Cardiac fibroblast (primary cell): ENCODE measurements around the gene OR8B12.

Experiments
- DNase-seq, 2 donors: peaks; one replicate each; pipeline versions ENCODE4 v3.0.0 to v3.0.0-alpha.2; 2010; ENCODE audit warnings: low read depth in 2 of 2
- H3K4me3 ChIP-seq, 2 donors: replicated peaks in 1 of 2; 1 replicate in 1 of 2; 2 replicates in 1 of 2; pipeline ENCODE4 v1.5.1; 2011; ENCODE audit warnings: low read depth in 2 of 2, low read length in 2 of 2, mild to moderate bottlenecking in 2 of 2, moderate library complexity in 1 of 2
- CTCF ChIP-seq: IDR thresholded peaks from one replicate; pipeline ENCODE4 v1.5.1; 2011; ENCODE audit warnings: low read depth, mild to moderate bottlenecking, low read length, inconsistent platforms

OR8B12 gene

GRCh38 chr11:124551987-124552386 is 8.5 kb upstream of the OR8B12 start:
- DNase-seq = peak in 1 of 2 donors; percentile 8
- no peak for TF ChIP-seq CTCF
- H3K4me3 ChIP-seq = no peak overlapping the region

GRCh38 chr11:124551189-124551588 is 7.7 kb upstream of the OR8B12 start:
- TF ChIP-seq CTCF = no peak

GRCh38 chr11:124543145-124543544 is 309 bp downstream of the OR8B12 start:
- H3K4me3 ChIP-seq = no peak overlapping the region
- no peak for TF ChIP-seq CTCF
- DNase-seq = no peak

More at GRCh38 chr11:124551189-124551588, 7.7 kb upstream of the OR8B12 start:
- H3K4me3 ChIP-seq = no peak overlapping the region
- no peak for DNase-seq

GRCh38 chr11:124541204-124541603 is 2.2 kb downstream of the OR8B12 start:
- no peak for TF ChIP-seq CTCF

GRCh38 chr11:124538019-124538418 is 5.4 kb downstream of the OR8B12 start:
- peak; percentile 89 to 93 for DNase-seq
- TF ChIP-seq CTCF = no peak
- H3K4me3 ChIP-seq = no peak overlapping the region

More at GRCh38 chr11:124541204-124541603, 2.2 kb downstream of the OR8B12 start:
- H3K4me3 ChIP-seq = no peak overlapping the region
- no peak for DNase-seq

GRCh38 chr11:124536520-124536919 is 6.9 kb downstream of the OR8B12 start:
- TF ChIP-seq CTCF = peak; percentile 40
- DNase-seq = peak; percentile 85 to 91
- H3K4me3 ChIP-seq = no peak overlapping the region

GRCh38 chr11:124535552-124536232 is 7.8 kb downstream of the OR8B12 start:
- DNase-seq = peak; percentile 42 to 73
- no peak for TF ChIP-seq CTCF
- H3K4me3 ChIP-seq = no peak overlapping the region
